ENCODE data around the gene GABRD.

The GABRD gene

DNA sequence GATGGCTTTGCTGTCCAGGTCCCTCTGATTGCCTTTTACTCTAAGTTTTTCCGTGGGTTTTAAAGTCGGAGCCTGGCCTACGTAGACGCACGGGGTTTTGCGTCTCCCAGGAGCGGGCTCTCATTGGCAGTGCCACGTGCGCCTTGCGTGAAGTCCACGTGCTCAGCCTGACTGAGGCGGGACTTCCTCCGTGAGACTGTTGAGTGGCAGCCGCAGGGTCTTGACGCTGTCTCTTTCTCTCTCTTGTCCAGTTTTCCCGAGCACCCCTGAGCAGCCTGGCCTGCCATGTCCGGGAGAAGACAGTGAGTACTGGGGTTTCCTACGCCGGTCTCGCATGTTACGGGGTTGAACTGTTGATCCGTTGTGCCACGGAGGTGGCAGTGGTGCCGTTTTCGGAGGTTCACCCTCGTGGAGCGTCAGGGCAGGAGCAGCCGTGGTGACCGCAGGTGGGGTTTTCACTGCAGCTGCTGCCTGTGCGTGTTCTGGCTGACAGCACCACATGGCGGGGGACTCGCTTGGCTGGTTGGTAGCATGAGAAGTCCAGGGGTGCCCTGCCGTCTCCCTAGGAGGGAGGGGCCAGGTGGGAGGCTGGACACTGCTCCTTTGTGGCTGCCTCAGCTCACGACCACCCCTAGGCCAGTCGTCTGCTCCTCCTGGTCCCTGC lies 40.3 kb downstream of the GABRD start:
- no peak overlapping the region for H3K27ac ChIP-seq (ENCODE audit: low read length)
- no peaks in the 10 kb centered on the region for H3K4me1 ChIP-seq (ENCODE audit: control insufficient read depth, insufficient read depth, low read length)
- H3K36me3 ChIP-seq (ENCODE audit: control insufficient read depth in 2 of 2, insufficient read depth in 2 of 2, low read length in 2 of 2), result no peaks in the 10 kb centered on the region
- H3K9ac ChIP-seq (ENCODE audit: low read length in 2 of 2), result no peak overlapping the region
- H3K27me3 ChIP-seq (ENCODE audit: control insufficient read depth in 1 of 2, insufficient read depth in 2 of 2, low read length in 2 of 2), result peaks cover 0 to 2% of the 10 kb centered on the region in 2 donors
- peaks cover under 1 to 1% of the 10 kb centered on the region in 2 donors for H3K9me3 ChIP-seq (ENCODE audit: control insufficient read depth in 2 of 2, low read length in 2 of 2)
- H3K4me3 ChIP-seq (ENCODE audit: low read length in 2 of 2), result no peak overlapping the region

DNA sequence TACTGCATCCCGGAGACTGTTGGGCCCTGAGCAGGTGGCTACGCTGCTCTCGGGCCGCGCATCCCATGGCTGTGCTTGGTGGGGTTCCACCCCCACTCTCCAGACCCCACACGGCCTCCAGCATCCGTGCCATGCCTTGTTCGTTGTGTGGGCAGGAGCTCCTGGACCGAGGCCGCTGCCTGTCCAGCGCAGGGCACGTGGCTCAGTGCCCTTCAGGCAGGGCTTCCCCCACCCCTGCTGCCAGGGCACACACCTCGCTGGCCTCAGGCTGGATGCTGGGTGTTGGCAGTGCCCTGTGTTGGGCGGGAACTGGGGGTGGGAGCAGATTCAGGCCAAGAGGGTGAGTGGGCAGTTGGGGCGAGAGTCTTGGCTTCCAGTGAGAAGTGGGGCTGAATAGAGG lies 40.9 kb downstream of the GABRD start:
- no peaks in the 10 kb centered on the region for H3K36me3 ChIP-seq (ENCODE audit: control insufficient read depth in 2 of 2, insufficient read depth in 2 of 2, low read length in 2 of 2)
- peaks cover 3 to 5% of the 10 kb centered on the region in 2 donors for H3K9me3 ChIP-seq (ENCODE audit: control insufficient read depth in 2 of 2, low read length in 2 of 2)
- no peak overlapping the region for H3K27ac ChIP-seq (ENCODE audit: low read length)

DNA sequence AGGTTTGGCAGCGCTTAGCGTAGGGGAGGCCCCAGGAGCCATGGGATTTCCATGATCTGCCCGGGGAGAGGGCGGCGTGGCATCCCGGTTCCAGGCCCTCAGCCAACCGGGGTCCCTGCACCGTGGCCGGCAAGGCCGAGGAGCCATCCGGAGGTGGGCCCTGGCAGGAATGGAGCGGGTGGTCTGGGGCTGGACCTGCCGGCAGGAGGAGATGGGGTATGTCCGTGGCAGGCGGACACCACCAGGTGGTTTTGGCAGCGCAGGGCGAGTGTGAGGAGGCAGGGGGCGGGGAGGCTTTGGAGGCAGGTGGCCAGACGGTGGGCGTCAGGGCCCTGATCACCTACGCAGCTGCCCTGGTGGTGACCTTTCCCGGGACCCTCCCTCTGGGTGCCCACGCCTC lies 41.4 kb downstream of the GABRD start:
- Histone ChIP-seq H3K4me1 (ENCODE audit: control insufficient read depth, insufficient read depth, low read length) (no peaks in the 10 kb centered on the region), H3K27ac (ENCODE audit: low read length) (no peak overlapping the region), H3K27me3 (ENCODE audit: control insufficient read depth in 1 of 2, insufficient read depth in 2 of 2, low read length in 2 of 2) (peaks cover 0 to 2% of the 10 kb centered on the region in 2 donors), H3K36me3 (ENCODE audit: control insufficient read depth in 2 of 2, insufficient read depth in 2 of 2, low read length in 2 of 2) (no peaks in the 10 kb centered on the region), H3K9ac (ENCODE audit: low read length in 2 of 2) (no peak overlapping the region), H3K9me3 (ENCODE audit: control insufficient read depth in 2 of 2, low read length in 2 of 2) (peaks cover 3 to 5% of the 10 kb centered on the region in 2 donors), H3K4me3 (ENCODE audit: low read length in 2 of 2) (no peak overlapping the region)

More for the DNA sequence above, 40.9 kb downstream of the GABRD start:
- Histone ChIP-seq H3K4me3 (ENCODE audit: low read length in 2 of 2) (no peak overlapping the region), H3K4me1 (ENCODE audit: control insufficient read depth, insufficient read depth, low read length) (no peaks in the 10 kb centered on the region), H3K9ac (ENCODE audit: low read length in 2 of 2) (no peak overlapping the region), H3K27me3 (ENCODE audit: control insufficient read depth in 1 of 2, insufficient read depth in 2 of 2, low read length in 2 of 2) (peaks cover 0 to 2% of the 10 kb centered on the region in 2 donors)

DNA sequence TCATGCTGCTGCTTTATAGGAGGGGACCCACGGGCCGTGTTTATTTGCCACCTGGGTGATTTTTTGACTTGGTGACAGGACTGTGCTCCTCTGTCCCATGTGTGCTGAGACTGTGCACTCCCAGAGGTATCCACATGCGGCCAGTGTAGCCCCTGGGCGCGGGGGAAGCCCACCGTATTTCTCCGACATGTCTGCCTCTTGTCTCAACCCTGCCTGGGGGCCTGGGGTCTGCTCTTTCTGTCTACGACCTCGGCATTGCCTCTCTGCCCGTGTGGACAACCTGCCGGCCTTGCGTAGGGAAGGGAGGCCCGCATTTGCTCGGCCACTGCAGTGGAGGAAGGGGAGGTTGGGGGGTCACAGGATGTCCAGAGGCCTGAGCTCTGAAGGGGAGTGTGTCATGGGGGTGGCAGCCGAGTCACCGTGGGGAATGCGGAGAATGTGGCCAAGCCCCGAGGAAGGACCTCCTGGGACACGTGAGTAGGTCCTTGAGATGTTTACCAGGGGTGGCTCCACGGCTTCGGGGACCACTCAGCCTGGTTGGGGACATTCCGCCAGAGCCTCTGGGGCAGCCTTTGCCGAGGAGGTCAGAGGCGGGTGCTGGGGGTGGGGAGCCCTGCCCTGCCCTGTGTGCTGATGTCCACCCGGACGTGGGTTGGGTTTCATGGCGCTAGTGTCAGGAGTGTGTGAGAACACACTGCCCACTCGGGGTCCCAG lies 42.1 kb downstream of the GABRD start:
- H3K27ac ChIP-seq (ENCODE audit: low read length), result no peak overlapping the region
- no peak overlapping the region for H3K9ac ChIP-seq (ENCODE audit: low read length in 2 of 2)
- H3K36me3 ChIP-seq (ENCODE audit: control insufficient read depth in 2 of 2, insufficient read depth in 2 of 2, low read length in 2 of 2), result no peaks in the 10 kb centered on the region
- no peaks in the 10 kb centered on the region for H3K4me1 ChIP-seq (ENCODE audit: control insufficient read depth, insufficient read depth, low read length)
- H3K27me3 ChIP-seq (ENCODE audit: control insufficient read depth in 1 of 2, insufficient read depth in 2 of 2, low read length in 2 of 2), result peaks cover 0 to 2% of the 10 kb centered on the region in 2 donors
- H3K9me3 ChIP-seq (ENCODE audit: control insufficient read depth in 2 of 2, low read length in 2 of 2), result peaks cover 3 to 5% of the 10 kb centered on the region in 2 donors
- no peak overlapping the region for H3K4me3 ChIP-seq (ENCODE audit: low read length in 2 of 2)

DNA sequence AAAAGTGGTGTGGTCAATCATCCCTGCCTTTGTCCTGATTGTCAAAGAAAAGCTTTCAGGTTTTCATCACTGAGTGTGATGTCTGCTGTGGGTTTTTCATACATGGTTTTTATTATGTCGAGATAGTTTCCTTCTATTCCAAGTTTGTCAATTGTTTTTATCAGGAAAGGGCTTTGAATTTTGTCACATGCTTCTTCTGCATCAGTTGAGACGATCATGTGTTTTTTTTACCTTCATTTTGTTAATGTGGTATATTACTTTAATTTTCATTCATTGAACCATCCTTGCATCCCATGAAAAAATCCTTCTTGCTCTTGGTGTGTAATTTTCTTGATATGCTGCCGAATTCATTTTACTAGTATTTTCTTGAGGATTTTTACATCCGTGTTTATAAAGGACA lies 46.6 kb downstream of the GABRD start:
- Histone ChIP-seq H3K4me3 (ENCODE audit: low read length in 2 of 2) (no peak overlapping the region), H3K9ac (ENCODE audit: low read length in 2 of 2) (no peak overlapping the region), H3K36me3 (ENCODE audit: control insufficient read depth in 2 of 2, insufficient read depth in 2 of 2, low read length in 2 of 2) (no peaks in the 10 kb centered on the region), H3K9me3 (ENCODE audit: control insufficient read depth in 2 of 2, low read length in 2 of 2) (peaks cover 3 to 5% of the 10 kb centered on the region in 2 donors), H3K27me3 (ENCODE audit: control insufficient read depth in 1 of 2, insufficient read depth in 2 of 2, low read length in 2 of 2) (peaks cover 3 to 5% of the 10 kb centered on the region in 2 donors), H3K27ac (ENCODE audit: low read length) (no peak overlapping the region), H3K4me1 (ENCODE audit: control insufficient read depth, insufficient read depth, low read length) (no peaks in the 10 kb centered on the region)

DNA sequence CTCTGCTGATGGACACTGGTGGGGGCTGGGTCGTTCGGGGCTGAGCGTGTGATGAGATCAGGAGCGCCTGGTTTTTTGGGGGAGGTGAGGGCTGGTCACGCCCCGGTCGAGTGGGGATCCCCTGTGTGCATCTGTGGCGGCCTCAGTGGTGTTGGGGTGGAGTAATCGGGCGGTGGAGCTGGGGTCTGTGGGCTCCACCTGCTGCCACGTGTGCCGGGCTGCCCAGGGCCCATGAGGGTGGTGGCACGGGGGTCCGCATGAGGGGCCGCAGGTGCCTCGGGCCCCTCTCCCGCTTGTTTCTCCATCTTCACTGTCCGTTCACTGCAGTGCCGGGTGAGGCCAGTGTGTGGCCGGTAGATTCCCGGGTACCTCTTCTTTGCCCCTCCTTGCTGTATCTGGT lies 48.2 kb downstream of the GABRD start:
- peaks cover 3 to 5% of the 10 kb centered on the region in 2 donors for H3K9me3 ChIP-seq (ENCODE audit: control insufficient read depth in 2 of 2, low read length in 2 of 2)
- no peak overlapping the region for H3K27ac ChIP-seq (ENCODE audit: low read length)
- H3K4me3 ChIP-seq (ENCODE audit: low read length in 2 of 2), result no peak overlapping the region
- peaks cover 3 to 7% of the 10 kb centered on the region in 2 donors for H3K27me3 ChIP-seq (ENCODE audit: control insufficient read depth in 1 of 2, insufficient read depth in 2 of 2, low read length in 2 of 2)
- H3K36me3 ChIP-seq (ENCODE audit: control insufficient read depth in 2 of 2, insufficient read depth in 2 of 2, low read length in 2 of 2), result no peaks in the 10 kb centered on the region
- H3K4me1 ChIP-seq (ENCODE audit: control insufficient read depth, insufficient read depth, low read length), result no peaks in the 10 kb centered on the region
- H3K9ac ChIP-seq (ENCODE audit: low read length in 2 of 2), result no peak overlapping the region

DNA sequence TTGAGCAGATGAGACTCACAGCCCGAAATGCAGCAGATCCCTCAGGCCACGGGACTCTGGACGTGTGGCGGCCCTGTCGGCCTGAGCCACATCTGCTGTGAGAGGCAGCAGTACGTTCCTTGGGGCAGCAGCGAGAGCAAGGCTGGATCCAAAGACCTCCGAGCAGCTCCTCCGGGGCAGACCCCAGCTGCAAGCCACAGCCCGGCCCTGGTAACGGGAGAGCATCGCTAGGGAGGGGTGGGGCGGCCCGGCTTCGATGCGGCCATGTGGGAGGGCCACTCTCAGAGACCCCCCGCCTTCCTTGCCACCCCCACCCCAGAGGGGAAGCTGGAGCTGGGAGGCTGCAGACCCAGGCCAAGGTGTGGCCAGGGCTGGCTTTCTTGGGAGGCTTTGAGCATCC lies 48.8 kb downstream of the GABRD start:
- Histone ChIP-seq H3K4me1 (ENCODE audit: control insufficient read depth, insufficient read depth, low read length) (no peaks in the 10 kb centered on the region), H3K9me3 (ENCODE audit: control insufficient read depth in 2 of 2, low read length in 2 of 2) (peaks cover 3 to 5% of the 10 kb centered on the region in 2 donors), H3K9ac (ENCODE audit: low read length in 2 of 2) (no peak overlapping the region), H3K36me3 (ENCODE audit: control insufficient read depth in 2 of 2, insufficient read depth in 2 of 2, low read length in 2 of 2) (no peaks in the 10 kb centered on the region), H3K27ac (ENCODE audit: low read length) (no peak overlapping the region), H3K27me3 (ENCODE audit: control insufficient read depth in 1 of 2, insufficient read depth in 2 of 2, low read length in 2 of 2) (peaks cover 4 to 11% of the 10 kb centered on the region in 2 donors), H3K4me3 (ENCODE audit: low read length in 2 of 2) (no peak overlapping the region)

DNA sequence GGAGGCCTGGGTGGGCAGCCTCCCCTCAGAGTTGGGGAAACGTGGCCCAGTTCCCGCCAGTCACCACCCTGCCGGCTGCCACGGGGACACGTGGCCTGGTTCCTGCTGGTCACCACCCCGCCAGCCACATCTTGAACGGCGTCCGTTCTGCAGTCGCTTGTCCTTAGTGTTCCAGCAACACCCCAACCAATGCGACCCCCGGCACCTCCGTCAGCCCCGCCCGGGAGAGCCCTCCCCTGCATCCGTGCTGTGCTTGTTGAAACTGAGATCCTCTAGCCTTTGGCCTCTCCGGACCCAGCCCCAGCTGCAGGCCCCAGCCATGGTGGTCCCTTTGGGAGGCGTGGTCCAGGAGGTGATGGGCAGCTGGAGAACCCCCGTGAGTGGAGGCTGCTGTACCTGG lies 49.8 kb downstream of the GABRD start:
- Histone ChIP-seq H3K9ac (ENCODE audit: low read length in 2 of 2) (no peak overlapping the region), H3K27ac (ENCODE audit: low read length) (no peak overlapping the region), H3K9me3 (ENCODE audit: control insufficient read depth in 2 of 2, low read length in 2 of 2) (peaks cover 3 to 5% of the 10 kb centered on the region in 2 donors), H3K36me3 (ENCODE audit: control insufficient read depth in 2 of 2, insufficient read depth in 2 of 2, low read length in 2 of 2) (no peaks in the 10 kb centered on the region), H3K4me3 (ENCODE audit: low read length in 2 of 2) (no peak overlapping the region), H3K4me1 (ENCODE audit: control insufficient read depth, insufficient read depth, low read length) (no peaks in the 10 kb centered on the region), H3K27me3 (ENCODE audit: control insufficient read depth in 1 of 2, insufficient read depth in 2 of 2, low read length in 2 of 2) (peaks cover 12 to 20% of the 10 kb centered on the region in 2 donors)

DNA sequence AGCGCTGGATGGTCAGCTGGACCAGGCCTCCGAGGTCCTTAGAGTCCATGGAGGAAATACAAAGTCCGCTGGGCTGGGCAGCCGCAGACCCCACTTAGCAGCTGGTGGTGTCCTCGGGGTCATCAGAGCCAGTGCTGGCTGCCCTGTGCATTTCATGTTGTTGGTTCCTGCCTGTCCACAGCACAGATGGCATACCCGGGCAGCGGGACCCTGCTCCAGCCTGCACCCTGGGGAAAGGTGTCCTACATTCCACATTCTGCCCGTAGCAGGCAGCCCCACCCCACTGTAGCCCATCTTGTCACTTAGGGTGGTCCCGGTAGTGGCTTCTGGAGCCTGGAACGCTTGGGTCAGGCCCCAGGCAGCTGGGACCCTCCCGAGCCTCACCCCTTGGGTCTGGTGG lies 50.9 kb downstream of the GABRD start:
- Histone ChIP-seq H3K36me3 (ENCODE audit: control insufficient read depth in 2 of 2, insufficient read depth in 2 of 2, low read length in 2 of 2) (no peaks in the 10 kb centered on the region), H3K9me3 (ENCODE audit: control insufficient read depth in 2 of 2, low read length in 2 of 2) (no peaks in the 10 kb centered on the region), H3K4me1 (ENCODE audit: control insufficient read depth, insufficient read depth, low read length) (no peaks in the 10 kb centered on the region), H3K4me3 (ENCODE audit: low read length in 2 of 2) (no peak overlapping the region), H3K27ac (ENCODE audit: low read length) (no peak overlapping the region), H3K9ac (ENCODE audit: low read length in 2 of 2) (no peak overlapping the region), H3K27me3 (ENCODE audit: control insufficient read depth in 1 of 2, insufficient read depth in 2 of 2, low read length in 2 of 2) (peaks cover 14 to 22% of the 10 kb centered on the region in 2 donors)

DNA sequence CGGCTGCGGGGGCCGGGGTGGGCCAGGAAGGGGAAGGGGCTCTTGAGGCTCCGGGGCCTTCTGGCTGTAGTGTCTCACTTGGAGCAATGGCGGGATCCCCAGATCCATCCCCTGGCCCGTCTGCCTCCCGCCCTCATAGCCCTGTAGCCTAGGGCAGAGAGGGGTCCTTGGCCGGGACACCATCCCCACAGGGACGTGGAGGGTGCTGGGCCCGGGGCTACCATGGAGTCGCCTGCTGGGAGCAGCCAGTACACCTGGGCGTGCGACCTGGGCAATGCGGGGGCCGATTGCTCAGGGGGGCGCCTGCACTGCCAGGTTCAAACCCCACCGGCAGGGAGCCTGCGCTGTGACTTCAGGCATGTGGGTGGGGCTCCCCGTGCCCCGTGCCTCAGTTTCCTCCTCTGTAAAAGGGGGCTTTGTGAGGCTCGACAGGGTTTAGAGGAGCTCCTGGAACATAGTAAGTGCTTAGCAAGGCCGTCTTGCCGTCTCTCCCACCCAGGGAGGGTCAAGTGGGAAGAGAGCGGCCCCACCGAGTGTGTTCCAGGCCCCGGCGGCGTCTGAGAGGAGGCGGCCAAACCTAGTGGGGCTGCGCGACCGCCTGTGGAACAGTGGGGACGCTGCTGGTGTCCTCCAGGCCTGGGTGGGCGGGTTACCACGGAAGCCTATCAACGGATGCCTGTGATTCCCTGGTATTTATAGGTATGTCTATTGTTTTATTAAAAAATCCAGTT lies 51.8 kb downstream of the GABRD start:
- Histone ChIP-seq H3K4me1 (ENCODE audit: control insufficient read depth, insufficient read depth, low read length) (no peaks in the 10 kb centered on the region), H3K4me3 (ENCODE audit: low read length in 2 of 2) (no peak overlapping the region), H3K27me3 (ENCODE audit: control insufficient read depth in 1 of 2, insufficient read depth in 2 of 2, low read length in 2 of 2) (peaks cover 14 to 24% of the 10 kb centered on the region in 2 donors), H3K9me3 (ENCODE audit: control insufficient read depth in 2 of 2, low read length in 2 of 2) (no peaks in the 10 kb centered on the region), H3K27ac (ENCODE audit: low read length) (no peak overlapping the region), H3K36me3 (ENCODE audit: control insufficient read depth in 2 of 2, insufficient read depth in 2 of 2, low read length in 2 of 2) (no peaks in the 10 kb centered on the region), H3K9ac (ENCODE audit: low read length in 2 of 2) (no peak overlapping the region)

Measured in stomach smooth muscle (tissue), 2 donors.